ENCODE measurements around the gene ARHGEF4.

- TF ChIP-seq POLR2A (IDR thresholded peaks at IDR 0.05) (no peak), CTCF (IDR thresholded peaks at IDR 0.05) (no peak)
Observed at GRCh38 chr2:130837175-130837810, 579 bp downstream of the ARHGEF4 start.

Data from heart left ventricle (tissue), 13 donors.